IMR-90 (cell line): ENCODE measurements around the gene TBPL1. TPM values are rescaled to one million over a fixed set of nuclear protein-coding genes. Genes with fewer than 3 reads are reported as not detected.

ENCODE experiments used
- ATAC-seq: fragments of 200-7000 bp; cut with Tn5 transposase; 2 replicates; pipeline ENCODE4 v1.9.1; 2020; ENCODE audit warnings: low read depth, mild to moderate bottlenecking, moderate library complexity
- BruUV-seq: library from RNA; stranded (reverse); fragments of 400-500 nt; replicated peaks from 2 replicates; lab custom pipeline; 2021; lab: Mats Ljungman, UMichigan
- CTCF ChIA-PET: fragments of 300-600 bp; formaldehyde crosslinking; extraction: SDS; loops from one replicate; lab custom pipeline; 2021; ENCODE audit warnings: antibody characterized with exemption; lab: Yijun Ruan, JAX
- POLR2A ChIA-PET: fragments of 300-600 bp; sonication (Branson Sonifier 250); formaldehyde crosslinking; loops from one replicate; lab custom pipeline; 2022; ENCODE audit warnings: antibody characterized with exemption; ENCODE audit not compliant: unreplicated experiment; lab: Charles Lee
- DNase-seq: peaks from one replicate; pipeline ENCODE4 v3.0.0; 2013
- H2AFZ ChIP-seq: replicated peaks from 2 replicates; pipeline ENCODE3; 2013; ENCODE audit warnings: low read length, mild to moderate bottlenecking; ENCODE audit not compliant: poor library complexity
- H2AK5ac ChIP-seq: 2 replicates; pipeline ENCODE4 v1.6.1; 2013; ENCODE audit warnings: low read depth, low read length, inconsistent platforms
- H2AK9ac ChIP-seq: replicated peaks from 2 replicates; pipeline ENCODE3; 2013; ENCODE audit warnings: mild to moderate bottlenecking, low read depth, low read length, moderate library complexity; ENCODE audit not compliant: poor library complexity
- H2BK120ac ChIP-seq: 2 replicates; pipeline ENCODE4 v1.6.1; 2013; ENCODE audit warnings: low read depth, low read length, inconsistent platforms
- H2BK15ac ChIP-seq: 3 replicates; pipeline ENCODE4 v1.6.1; 2013; ENCODE audit warnings: low read depth, low read length, inconsistent platforms
- H2BK20ac ChIP-seq: 2 replicates; pipeline ENCODE4 v1.6.1; 2013; ENCODE audit warnings: low read depth, mild to moderate bottlenecking, inconsistent platforms, low read length, moderate library complexity
- H2BK5ac ChIP-seq: 2 replicates; pipeline ENCODE4 v1.6.1; 2013; ENCODE audit warnings: mild to moderate bottlenecking, low read depth, low read length, inconsistent platforms; ENCODE audit not compliant: poor library complexity, severe bottlenecking
- H3K14ac ChIP-seq: replicated peaks from 2 replicates; pipeline ENCODE4 v1.6.1; 2013; ENCODE audit warnings: low read depth, low read length, inconsistent platforms
- H3K18ac ChIP-seq: 2 replicates; pipeline ENCODE4 v1.6.1; 2013; ENCODE audit warnings: low read depth, low read length, control low read depth
- H3K23ac ChIP-seq: 2 replicates; pipeline ENCODE4 v1.6.1; 2013; ENCODE audit warnings: low read depth, low read length, inconsistent platforms
- H3K27ac ChIP-seq: 2 replicates; pipeline ENCODE4 v1.5.1; 2013; ENCODE audit warnings: mild to moderate bottlenecking, control low read depth, low read length; ENCODE audit not compliant: insufficient read depth
- H3K27me3 ChIP-seq: 2 replicates; pipeline ENCODE4 v1.6.1; 2013; ENCODE audit warnings: low read length; ENCODE audit not compliant: control insufficient read depth, insufficient read depth
- H3K36me3 ChIP-seq: 2 replicates; pipeline ENCODE4 v1.6.1; 2013; ENCODE audit warnings: low read length, mixed read lengths; ENCODE audit not compliant: control insufficient read depth, insufficient read depth
- H3K4ac ChIP-seq: 2 replicates; pipeline ENCODE4 v1.6.1; 2013; ENCODE audit warnings: low read depth, low read length, inconsistent platforms
- H3K4me1 ChIP-seq: 2 replicates; pipeline ENCODE4 v1.6.1; 2013; ENCODE audit warnings: low read length, mixed read lengths; ENCODE audit not compliant: control insufficient read depth, insufficient read depth
- H3K4me2 ChIP-seq: 2 replicates; pipeline ENCODE4 v1.6.1; 2013; ENCODE audit warnings: low read depth, mild to moderate bottlenecking, control low read depth, low read length, moderate library complexity
- H3K4me3 ChIP-seq: 2 replicates; pipeline ENCODE4 v1.5.1; 2013; ENCODE audit warnings: low read depth, mild to moderate bottlenecking, control low read depth, low read length, moderate library complexity; ENCODE audit not compliant: insufficient read depth
- H3K56ac ChIP-seq: 2 replicates; pipeline ENCODE4 v1.6.1; 2013; ENCODE audit warnings: low read length, inconsistent platforms; ENCODE audit not compliant: insufficient read depth; ENCODE audit errors: extremely low read depth
- H3K79me1 ChIP-seq, 2 experiments: 2 replicates each; pipeline ENCODE4 v1.6.1; 2013; ENCODE audit warnings: low read length in 2 of 2, inconsistent platforms in 1 of 2, low read depth in 1 of 2
- H3K9ac ChIP-seq: 2 replicates; pipeline ENCODE4 v1.6.1; 2013; ENCODE audit warnings: low read depth, low read length, control low read depth
- H3K9me1 ChIP-seq: 2 replicates; pipeline ENCODE4 v1.6.1; 2013; ENCODE audit warnings: low read length, inconsistent platforms; ENCODE audit not compliant: insufficient read depth
- H3K9me3 ChIP-seq: 2 replicates; pipeline ENCODE4 v1.6.1; 2013; ENCODE audit warnings: low read length; ENCODE audit not compliant: control insufficient read depth, insufficient read depth
- H4K20me1 ChIP-seq: 2 replicates; pipeline ENCODE4 v1.6.1; 2013; ENCODE audit warnings: low read length, inconsistent platforms; ENCODE audit not compliant: insufficient read depth
- H4K5ac ChIP-seq: 2 replicates; pipeline ENCODE4 v1.6.1; 2013; ENCODE audit warnings: mild to moderate bottlenecking, low read depth, low read length, control low read depth
- H4K8ac ChIP-seq, 2 experiments: 2 replicates each; pipeline ENCODE4 v1.6.1; 2013; ENCODE audit warnings: low read depth in 2 of 2, low read length in 2 of 2, control low read depth in 1 of 2, inconsistent platforms in 1 of 2
- H4K91ac ChIP-seq: 2 replicates; pipeline ENCODE4 v1.6.1; 2013; ENCODE audit warnings: low read depth, low read length, inconsistent platforms; ENCODE audit not compliant: insufficient read depth
- MXI1 ChIP-seq: IDR thresholded peaks from 2 replicates; pipeline ENCODE4 v1.6.1; 2012; ENCODE audit warnings: low read depth, mild to moderate bottlenecking, low read length, moderate library complexity, borderline replicate concordance
- WGBS, 2 experiments: methylation state at CpG; one replicate each; pipeline versions ENCODE4 v1.1.5 to v1.1.7; 2013; ENCODE audit warnings: missing lambda C conversion rate in 2 of 2; ENCODE audit not compliant: insufficient read length in 1 of 2; ENCODE audit errors: extremely low coverage in 2 of 2; 5-methylcytosine and 5-hydroxymethylcytosine counted together
- dilution Hi-C: fragments of 300-500 bp; cut with HindIII; formaldehyde crosslinking; loops from one replicate; pipeline ENCODE4 v1.14.3; 2018; ENCODE audit warnings: low sequenced_read_pairs; ENCODE audit not compliant: unreplicated experiment
- in situ Hi-C: fragments of 300-500 bp; cut with MboI; formaldehyde crosslinking; loops from 3 replicates; pipeline ENCODE4 v1.14.3; 2019; ENCODE audit warnings: low sequenced_read_pairs, inconsistent platforms, mixed read lengths
- intact Hi-C: fragments of 100-400 bp; cut with micrococcal nuclease; formaldehyde crosslinking; loops from 2 replicates; pipeline ENCODE4 v1.10.0; 2022
- polyA plus RNA-seq, 3 experiments: library from polyadenylated mRNA; depleted of rRNA; stranded (reverse); fragments of >200 nt; gene quantifications; 2 replicates each; pipeline ENCODE4 v1.2.3, GENCODE V29; 2012; ENCODE audit warnings: low replicate concordance in 1 of 3
- total RNA-seq: library from RNA; depleted of rRNA; stranded (reverse); fragments of >200 nt; gene quantifications from 2 replicates; pipeline ENCODE4 v1.2.3, GENCODE V29; 2012

TBPL1 gene
- total and polyA plus RNA-seq, 2 of the 4 experiments (the other 2 are of a cell fraction) = 25.6 to 32.5 TPM

DNA sequence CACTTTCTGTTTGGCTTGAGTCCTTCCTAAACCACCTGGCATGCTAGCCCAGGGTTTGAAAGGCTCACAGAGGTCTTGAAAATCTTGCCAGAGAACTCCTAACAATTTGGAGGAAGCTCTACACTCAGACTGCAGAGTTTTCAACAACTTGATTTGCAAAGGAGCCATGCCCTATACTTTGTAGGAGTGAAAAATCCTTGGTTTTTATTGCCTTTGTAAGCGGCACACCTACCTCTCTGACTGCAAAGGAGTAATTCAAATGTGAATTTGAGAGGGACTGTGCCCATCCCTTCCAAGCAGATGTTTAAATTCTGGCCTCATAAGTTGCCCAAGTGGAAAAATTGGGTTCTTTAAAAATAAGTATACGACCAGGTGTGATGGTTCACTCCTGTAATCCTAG, 58.0 kb downstream of the TBPL1 start:
- H2AFZ ChIP-seq = no peak overlapping the region
- no peak overlapping the region for H2AK5ac ChIP-seq
- ChIA-PET POLR2A (no interaction called here), CTCF (no interaction called here)
- no peaks in the 10 kb centered on the region; the same call in 1 of the 2 replicates for H3K9me3 ChIP-seq
- TF ChIP-seq MXI1 = no peak
- H2BK15ac ChIP-seq = no peak overlapping the region
- intact Hi-C loops = no loop called here
- no peaks in the 10 kb centered on the region for H3K27me3 ChIP-seq
- no TSS peak for BruUV-seq
- no peak overlapping the region for H3K4me2 ChIP-seq
- H4K91ac ChIP-seq = no peak overlapping the region
- H4K20me1 ChIP-seq = no peaks in the 10 kb centered on the region
- dilution Hi-C loops = no loop called here
- no peak for DNase-seq
- H3K9me1 ChIP-seq = no peaks in the 10 kb centered on the region
- H3K36me3 ChIP-seq = no peaks in the 10 kb centered on the region
- ATAC-seq = no peak
- H3K27ac ChIP-seq = no peak overlapping the region
- H3K23ac ChIP-seq = no peak overlapping the region
- no peak overlapping the region for H3K18ac ChIP-seq
- H2BK5ac ChIP-seq = no peak overlapping the region
- H2BK20ac ChIP-seq = no peak overlapping the region
- in situ Hi-C loops = no loop called here
- H2AK9ac ChIP-seq = no peak overlapping the region
- H2BK120ac ChIP-seq = no peak overlapping the region
- 90% methylated on average over 2 of the region's 2 CpGs; no CpG with 5 or more reads in 1 of the 2 experiments for WGBS, 2 experiments
- H3K14ac ChIP-seq = no peak overlapping the region
- no peak overlapping the region for H3K9ac ChIP-seq
- no peak overlapping the region for H4K8ac ChIP-seq
- H4K5ac ChIP-seq = no peak overlapping the region
- H3K4ac ChIP-seq = no peak overlapping the region
- H3K4me3 ChIP-seq = no peak overlapping the region
- peaks cover 5% of the 10 kb centered on the region for H3K4me1 ChIP-seq
- H3K56ac ChIP-seq = no peak overlapping the region
- no peaks in the 10 kb centered on the region for H3K79me1 ChIP-seq
